NB4 (cell line): ENCODE results near the gene PLEKHS1.

Experiments
- CTCF ChIP-seq: IDR thresholded peaks from one replicate; pipeline ENCODE4 v1.5.1; 2012; ENCODE audit warnings: low read depth, low read length
- POLR2A ChIP-seq: IDR thresholded peaks from 2 replicates; pipeline ENCODE4 v1.6.1; 2011; ENCODE audit warnings: mild to moderate bottlenecking; ENCODE audit not compliant: insufficient read length; ENCODE audit errors: extremely low read depth

- TF ChIP-seq POLR2A = no peak
- no peak for TF ChIP-seq CTCF
These were observed 38.5 kb upstream of the PLEKHS1 start for GRCh38 chr10:113712755-113713639.
